HepG2 (cell line): ENCODE data around the gene SLC16A3. TPM values are rescaled to one million over a fixed set of nuclear protein-coding genes. Genes with fewer than 3 reads are reported as not detected.
"Not testable (repeated sequence)": the region's sequence is repeated elsewhere in the genome, so short reads cannot be mapped to it uniquely, and the experiment has no call there.

ENCODE experiments used
- ATAC-seq: fragments of 200-7000 bp; cut with Tn5 transposase; 3 replicates; pipeline ENCODE4 v1.9.1; 2020; ENCODE audit warnings: mild to moderate bottlenecking, moderate library complexity
- BruUV-seq: library from RNA; stranded (reverse); fragments of 400-500 nt; replicated peaks from 2 replicates; lab custom pipeline; 2021; lab: Mats Ljungman, UMichigan
- CTCF ChIA-PET: fragments of 300-600 bp; formaldehyde crosslinking; extraction: SDS; loops from one replicate; lab custom pipeline; 2021; ENCODE audit warnings: low total read pairs, inconsistent platforms, low intra/inter-chr PET ratio; lab: Yijun Ruan, JAX
- POLR2A ChIA-PET: fragments of 350-600 bp; sonication (Branson Sonifier 250); formaldehyde crosslinking; loops from one replicate; lab custom pipeline; 2020; ENCODE audit warnings: antibody characterized with exemption, inconsistent platforms; lab: Yijun Ruan, JAX
- DNase-seq: peaks from one replicate; pipeline ENCODE4 v3.0.0-alpha.2; 2015; ENCODE audit warnings: low spot score
- FAIRE-seq: peaks from 3 replicates; lab custom pipeline; 2011; peaks lifted over from hg19 to GRCh38; lab: Jason Lieb, UNC
- H2AFZ ChIP-seq: one replicate; pipeline ENCODE4 v1.6.1; 2011; ENCODE audit warnings: low read length, inconsistent platforms
- H3K27ac ChIP-seq: fragments of 300-600 bp; 3 replicates; pipeline ENCODE4 v1.8.0; 2011; ENCODE audit warnings: mixed run types, mild to moderate bottlenecking, mixed read lengths, low read length, inconsistent platforms; ENCODE audit not compliant: insufficient read depth; ENCODE audit errors: extremely low read length
- H3K27me3 ChIP-seq, 2 experiments: fragments of 200-600 bp in 1 of 2; 2 replicates in 1 of 2; 3 replicates in 1 of 2; pipeline versions ENCODE4 v1.6.0 to v1.8.0; 2011; ENCODE audit warnings: low read length in 2 of 2, mild to moderate bottlenecking in 2 of 2, moderate library complexity in 2 of 2, inconsistent platforms in 1 of 2; ENCODE audit not compliant: insufficient read depth in 2 of 2, control insufficient read depth in 1 of 2
- H3K36me3 ChIP-seq, 2 experiments: fragments of 200-600 bp in 1 of 2; replicated peaks in 1 of 2; 2 replicates in 1 of 2; 3 replicates in 1 of 2; pipeline versions ENCODE4 v1.5.1 to v1.8.0; 2011; ENCODE audit warnings: low read length in 2 of 2, inconsistent platforms in 1 of 2; ENCODE audit not compliant: insufficient read depth in 2 of 2, control insufficient read depth in 1 of 2
- H3K4me1 ChIP-seq: 2 replicates; pipeline ENCODE4 v1.5.1; 2012; ENCODE audit warnings: low read length, inconsistent platforms; ENCODE audit not compliant: insufficient read depth
- H3K4me2 ChIP-seq: 2 replicates; pipeline ENCODE4 v1.6.0; 2011; ENCODE audit warnings: low read depth, low read length, inconsistent platforms
- H3K4me3 ChIP-seq, 3 experiments: fragments of 200-600 bp in 1 of 3; sonication (generic), shearing (Covaris generic) in 1 of 3; replicated peaks in 1 of 3; 2 replicates each; pipeline ENCODE4 v1.5.1; 2011 to 2016; ENCODE audit warnings: low read length in 3 of 3, inconsistent platforms in 2 of 3, low read depth in 2 of 3, mild to moderate bottlenecking in 2 of 3, control low read depth in 1 of 3, mixed read lengths in 1 of 3; ENCODE audit not compliant: insufficient read depth in 1 of 3
- H3K79me2 ChIP-seq: one replicate; pipeline ENCODE4 v1.6.1; 2011; ENCODE audit warnings: low read length, inconsistent platforms; ENCODE audit not compliant: insufficient read depth
- H3K9ac ChIP-seq: 2 replicates; pipeline ENCODE4 v1.6.0; 2011; ENCODE audit warnings: mild to moderate bottlenecking, low read depth, low read length, inconsistent platforms; ENCODE audit not compliant: insufficient read depth
- H3K9me3 ChIP-seq: 2 replicates; pipeline ENCODE4 v1.5.1; 2012; ENCODE audit warnings: mild to moderate bottlenecking, low read length
- H4K20me1 ChIP-seq: 2 replicates; pipeline ENCODE4 v1.6.0; 2011; ENCODE audit warnings: inconsistent platforms, mild to moderate bottlenecking, low read length, moderate library complexity; ENCODE audit not compliant: insufficient read depth
- AGO2 ChIP-seq: fragments of 200-400 bp; formaldehyde crosslinking; optimal IDR thresholded peaks from 2 replicates; pipeline ENCODE3; 2017; ENCODE audit warnings: mild to moderate bottlenecking, low read depth, low read length, moderate library complexity
- RBFOX2 ChIP-seq: fragments of 200-400 bp; formaldehyde crosslinking; IDR thresholded peaks from 2 replicates; pipeline ENCODE4 v1.6.1; 2017; ENCODE audit warnings: low read depth, mild to moderate bottlenecking, low read length
- WGBS: methylation state at CpG from one replicate; pipeline ENCODE4 v1.1.6; 2017; ENCODE audit warnings: low lambda C conversion rate; 5-methylcytosine and 5-hydroxymethylcytosine counted together
- in situ Hi-C: cut with HindIII; loops from 2 replicates; pipeline ENCODE4 v1.10.0; 2017; ENCODE audit warnings: low pct_unique_long_range_greater_than_20kb; ENCODE audit not compliant: extremely low pct_ligation_motif_present
- intact Hi-C: fragments of 100-400 bp; cut with micrococcal nuclease; formaldehyde crosslinking; loops from one replicate; pipeline ENCODE4 v1.10.0; 2022; ENCODE audit not compliant: unreplicated experiment
- polyA plus RNA-seq, 8 experiments: library from polyadenylated mRNA; depleted of rRNA in 3 of 8; stranded (reverse) in 7 of 8; unstranded in 1 of 8; fragments of >200 nt; fragmentation: Illumina TruSeq in 4 of 8; extraction: Trizol in 4 of 8; gene quantifications; 2 replicates each; pipeline versions ENCODE4 v1.2.1 to v1.2.3, GENCODE V29; 2011 to 2016; ENCODE audit warnings: low read depth in 4 of 8, missing spikeins in 1 of 8, mixed read lengths in 1 of 8; ENCODE audit not compliant: insufficient read depth in 1 of 8
- total RNA-seq, 5 experiments: library from RNA; depleted of rRNA; stranded (reverse); fragments of >200 nt; fragmentation: Illumina TruSeq; extraction: Trizol; gene quantifications; 2 replicates each; pipeline ENCODE4 v1.2.3, GENCODE V29; 2016; ENCODE audit warnings: low read depth in 1 of 5

SLC16A3 gene
- total and polyA plus RNA-seq, 2 of the 13 experiments (the other 11 are each of a cell fraction or from before 2014, with no cell fraction given) = 242 to 349 TPM

GRCh38 chr17:82254096-82254495 lies 25.3 kb downstream of the SLC16A3 start:
- POLR2A ChIA-PET = interaction anchor here (1.4 to 3.2 kb wide), 2 partner anchors 12 to 13 kb away, joined by 4 to 11 read pairs; no protein-coding TSS in a partner anchor
- H3K4me1 ChIP-seq, ATAC-seq, FAIRE-seq, H3K4me3 ChIP-seq, in situ Hi-C loops, BruUV-seq, H3K9ac ChIP-seq, H3K27me3 ChIP-seq, H2AFZ ChIP-seq, H3K27ac ChIP-seq, CTCF ChIA-PET, H3K9me3 ChIP-seq, intact Hi-C loops, DNase-seq, H3K4me2 ChIP-seq: not testable (repeated sequence)
- peak; percentile 14 for TF ChIP-seq AGO2
- Histone ChIP-seq H3K79me2 (peaks cover 18% of the 10 kb centered on the region), H4K20me1 (peaks cover 16% of the 10 kb centered on the region), H3K36me3 (peaks cover 55 to 82% of the 10 kb centered on the region in 2 experiments)
- 98% methylated on average over 33 of the region's 39 CpGs for WGBS

GRCh38 chr17:82254746-82255145 lies 25.9 kb downstream of the SLC16A3 start:
- not testable (repeated sequence) for H3K9ac ChIP-seq

More at GRCh38 chr17:82254746-82255145, 25.9 kb downstream of the SLC16A3 start:
- intact Hi-C loops = loop anchor here (5.0 kb wide), 1 partner anchor 43 kb away; no protein-coding TSS in a partner anchor
- 98% methylated on average over 32 of the region's 33 CpGs for WGBS
- H4K20me1 ChIP-seq = peaks cover 19% of the 10 kb centered on the region
- H3K4me1 ChIP-seq, H3K4me2 ChIP-seq, H3K4me3 ChIP-seq, DNase-seq, H3K27me3 ChIP-seq, BruUV-seq, H3K27ac ChIP-seq, in situ Hi-C loops, H2AFZ ChIP-seq, ATAC-seq, CTCF ChIA-PET, H3K9me3 ChIP-seq, FAIRE-seq: not testable (repeated sequence)
- TF ChIP-seq RBFOX2 = peak; percentile 49; the same call in 1 of the 2 replicates
- H3K79me2 ChIP-seq = peaks cover 23% of the 10 kb centered on the region
- POLR2A ChIA-PET = interaction anchor here (1.4 to 3.2 kb wide), 2 partner anchors 12 to 13 kb away, joined by 4 to 11 read pairs; no protein-coding TSS in a partner anchor
- H3K36me3 ChIP-seq = peaks cover 56 to 82% of the 10 kb centered on the region in 2 experiments
